IMR-90 (cell line): ENCODE measurements around the gene CAMTA1. TPM values are rescaled to one million over a fixed set of nuclear protein-coding genes. Genes with fewer than 3 reads are reported as not detected.
A peak's percentile ranks its signal among the peaks of the same experiment; 100 is the strongest.
"Not testable (repeated sequence)": the region's sequence is repeated elsewhere in the genome, so short reads cannot be mapped to it uniquely, and the experiment has no call there.

Experiments used
- ATAC-seq: fragments of 200-7000 bp; cut with Tn5 transposase; 2 replicates; pipeline ENCODE4 v1.9.1; 2020; ENCODE audit warnings: low read depth, mild to moderate bottlenecking, moderate library complexity
- BruUV-seq: library from RNA; stranded (reverse); fragments of 400-500 nt; replicated peaks from 2 replicates; lab custom pipeline; 2021; lab: Mats Ljungman, UMichigan
- CTCF ChIA-PET: fragments of 300-600 bp; formaldehyde crosslinking; extraction: SDS; loops from one replicate; lab custom pipeline; 2021; ENCODE audit warnings: antibody characterized with exemption; lab: Yijun Ruan, JAX
- POLR2A ChIA-PET: fragments of 300-600 bp; sonication (Branson Sonifier 250); formaldehyde crosslinking; loops from one replicate; lab custom pipeline; 2022; ENCODE audit warnings: antibody characterized with exemption; ENCODE audit not compliant: unreplicated experiment; lab: Charles Lee
- DNase-seq: peaks from one replicate; pipeline ENCODE4 v3.0.0; 2013
- H2AFZ ChIP-seq: replicated peaks from 2 replicates; pipeline ENCODE3; 2013; ENCODE audit warnings: low read length, mild to moderate bottlenecking; ENCODE audit not compliant: poor library complexity
- H2AK5ac ChIP-seq: 2 replicates; pipeline ENCODE4 v1.6.1; 2013; ENCODE audit warnings: low read depth, low read length, inconsistent platforms
- H2AK9ac ChIP-seq: replicated peaks from 2 replicates; pipeline ENCODE3; 2013; ENCODE audit warnings: mild to moderate bottlenecking, low read depth, low read length, moderate library complexity; ENCODE audit not compliant: poor library complexity
- H2BK120ac ChIP-seq: 2 replicates; pipeline ENCODE4 v1.6.1; 2013; ENCODE audit warnings: low read depth, low read length, inconsistent platforms
- H2BK15ac ChIP-seq: 3 replicates; pipeline ENCODE4 v1.6.1; 2013; ENCODE audit warnings: low read depth, low read length, inconsistent platforms
- H2BK20ac ChIP-seq: 2 replicates; pipeline ENCODE4 v1.6.1; 2013; ENCODE audit warnings: low read depth, mild to moderate bottlenecking, inconsistent platforms, low read length, moderate library complexity
- H2BK5ac ChIP-seq: 2 replicates; pipeline ENCODE4 v1.6.1; 2013; ENCODE audit warnings: mild to moderate bottlenecking, low read depth, low read length, inconsistent platforms; ENCODE audit not compliant: poor library complexity, severe bottlenecking
- H3K14ac ChIP-seq: replicated peaks from 2 replicates; pipeline ENCODE4 v1.6.1; 2013; ENCODE audit warnings: low read depth, low read length, inconsistent platforms
- H3K18ac ChIP-seq: 2 replicates; pipeline ENCODE4 v1.6.1; 2013; ENCODE audit warnings: low read depth, low read length, control low read depth
- H3K23ac ChIP-seq: 2 replicates; pipeline ENCODE4 v1.6.1; 2013; ENCODE audit warnings: low read depth, low read length, inconsistent platforms
- H3K27ac ChIP-seq: 2 replicates; pipeline ENCODE4 v1.5.1; 2013; ENCODE audit warnings: mild to moderate bottlenecking, control low read depth, low read length; ENCODE audit not compliant: insufficient read depth
- H3K27me3 ChIP-seq: 2 replicates; pipeline ENCODE4 v1.6.1; 2013; ENCODE audit warnings: low read length; ENCODE audit not compliant: control insufficient read depth, insufficient read depth
- H3K36me3 ChIP-seq: 2 replicates; pipeline ENCODE4 v1.6.1; 2013; ENCODE audit warnings: low read length, mixed read lengths; ENCODE audit not compliant: control insufficient read depth, insufficient read depth
- H3K4ac ChIP-seq: 2 replicates; pipeline ENCODE4 v1.6.1; 2013; ENCODE audit warnings: low read depth, low read length, inconsistent platforms
- H3K4me1 ChIP-seq: 2 replicates; pipeline ENCODE4 v1.6.1; 2013; ENCODE audit warnings: low read length, mixed read lengths; ENCODE audit not compliant: control insufficient read depth, insufficient read depth
- H3K4me2 ChIP-seq: 2 replicates; pipeline ENCODE4 v1.6.1; 2013; ENCODE audit warnings: low read depth, mild to moderate bottlenecking, control low read depth, low read length, moderate library complexity
- H3K4me3 ChIP-seq: 2 replicates; pipeline ENCODE4 v1.5.1; 2013; ENCODE audit warnings: low read depth, mild to moderate bottlenecking, control low read depth, low read length, moderate library complexity; ENCODE audit not compliant: insufficient read depth
- H3K56ac ChIP-seq: 2 replicates; pipeline ENCODE4 v1.6.1; 2013; ENCODE audit warnings: low read length, inconsistent platforms; ENCODE audit not compliant: insufficient read depth; ENCODE audit errors: extremely low read depth
- H3K79me1 ChIP-seq, 2 experiments: 2 replicates each; pipeline ENCODE4 v1.6.1; 2013; ENCODE audit warnings: low read length in 2 of 2, inconsistent platforms in 1 of 2, low read depth in 1 of 2
- H3K9ac ChIP-seq: 2 replicates; pipeline ENCODE4 v1.6.1; 2013; ENCODE audit warnings: low read depth, low read length, control low read depth
- H3K9me1 ChIP-seq: 2 replicates; pipeline ENCODE4 v1.6.1; 2013; ENCODE audit warnings: low read length, inconsistent platforms; ENCODE audit not compliant: insufficient read depth
- H3K9me3 ChIP-seq: 2 replicates; pipeline ENCODE4 v1.6.1; 2013; ENCODE audit warnings: low read length; ENCODE audit not compliant: control insufficient read depth, insufficient read depth
- H4K20me1 ChIP-seq: 2 replicates; pipeline ENCODE4 v1.6.1; 2013; ENCODE audit warnings: low read length, inconsistent platforms; ENCODE audit not compliant: insufficient read depth
- H4K5ac ChIP-seq: 2 replicates; pipeline ENCODE4 v1.6.1; 2013; ENCODE audit warnings: mild to moderate bottlenecking, low read depth, low read length, control low read depth
- H4K8ac ChIP-seq, 2 experiments: 2 replicates each; pipeline ENCODE4 v1.6.1; 2013; ENCODE audit warnings: low read depth in 2 of 2, low read length in 2 of 2, control low read depth in 1 of 2, inconsistent platforms in 1 of 2
- H4K91ac ChIP-seq: 2 replicates; pipeline ENCODE4 v1.6.1; 2013; ENCODE audit warnings: low read depth, low read length, inconsistent platforms; ENCODE audit not compliant: insufficient read depth
- BHLHE40 ChIP-seq: fragments of 150-350 bp; IDR thresholded peaks from 2 replicates; pipeline ENCODE4 v1.6.1; 2016; ENCODE audit warnings: mild to moderate bottlenecking, low read depth, low read length
- CHD1 ChIP-seq: IDR thresholded peaks from 2 replicates; pipeline ENCODE4 v1.6.1; 2012; ENCODE audit warnings: low read depth, low read length, improper control_type of control experiment
- MAFK ChIP-seq: IDR thresholded peaks from 2 replicates; pipeline ENCODE4 v1.6.1; 2012; ENCODE audit warnings: low read depth, low read length, improper control_type of control experiment
- RAD21 ChIP-seq: IDR thresholded peaks from 2 replicates; pipeline ENCODE4 v1.6.1; 2012; ENCODE audit warnings: low read length, improper control_type of control experiment
- RCOR1 ChIP-seq: IDR thresholded peaks from 2 replicates; pipeline ENCODE4 v1.6.1; 2012; ENCODE audit warnings: mild to moderate bottlenecking, low read length, improper control_type of control experiment; ENCODE audit not compliant: insufficient replicate concordance
- RFX5 ChIP-seq: IDR thresholded peaks from 2 replicates; pipeline ENCODE4 v1.8.0; 2012; ENCODE audit warnings: low read depth, mild to moderate bottlenecking, low read length, moderate library complexity
- WGBS, 2 experiments: methylation state at CpG; one replicate each; pipeline versions ENCODE4 v1.1.5 to v1.1.7; 2013; ENCODE audit warnings: missing lambda C conversion rate in 2 of 2; ENCODE audit not compliant: insufficient read length in 1 of 2; ENCODE audit errors: extremely low coverage in 2 of 2; 5-methylcytosine and 5-hydroxymethylcytosine counted together
- dilution Hi-C: fragments of 300-500 bp; cut with HindIII; formaldehyde crosslinking; loops from one replicate; pipeline ENCODE4 v1.14.3; 2018; ENCODE audit warnings: low sequenced_read_pairs; ENCODE audit not compliant: unreplicated experiment
- in situ Hi-C: fragments of 300-500 bp; cut with MboI; formaldehyde crosslinking; loops from 3 replicates; pipeline ENCODE4 v1.14.3; 2019; ENCODE audit warnings: low sequenced_read_pairs, inconsistent platforms, mixed read lengths
- intact Hi-C: fragments of 100-400 bp; cut with micrococcal nuclease; formaldehyde crosslinking; loops from 2 replicates; pipeline ENCODE4 v1.10.0; 2022
- polyA plus RNA-seq, 3 experiments: library from polyadenylated mRNA; depleted of rRNA; stranded (reverse); fragments of >200 nt; gene quantifications; 2 replicates each; pipeline ENCODE4 v1.2.3, GENCODE V29; 2012; ENCODE audit warnings: low replicate concordance in 1 of 3
- total RNA-seq: library from RNA; depleted of rRNA; stranded (reverse); fragments of >200 nt; gene quantifications from 2 replicates; pipeline ENCODE4 v1.2.3, GENCODE V29; 2012
- TF ChIP-seq, protein P1 (sequence below): conservative IDR thresholded peaks from 2 replicates; pipeline ENCODE4 v1.5.1; 2012; ENCODE audit warnings: mild to moderate bottlenecking, low read depth, low read length, improper control_type of control experiment

Gene CAMTA1
- total and polyA plus RNA-seq, 2 of the 4 experiments (the other 2 are of a cell fraction): 35.5 to 74.3 TPM

DNA sequence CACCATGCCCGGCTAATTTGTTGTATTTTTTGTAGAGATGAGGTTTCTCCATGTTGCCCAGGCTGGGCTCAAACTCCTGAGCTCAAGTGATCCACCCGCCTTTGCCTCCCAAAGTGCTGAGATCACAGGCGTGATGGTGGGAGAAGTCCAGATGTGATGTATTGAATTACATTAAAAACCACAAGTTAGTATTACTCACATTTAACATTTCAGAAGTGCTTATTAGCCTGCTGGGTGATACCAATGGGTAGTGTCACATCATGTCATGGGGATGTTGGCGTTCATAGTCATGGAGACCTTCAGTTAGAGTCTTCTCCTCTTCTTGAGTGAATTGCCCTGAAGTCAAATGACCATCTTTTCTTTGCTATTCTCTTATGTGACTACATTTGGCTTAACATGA, 922.3 kb downstream of the CAMTA1 start:
- H3K23ac ChIP-seq: no peak overlapping the region
- H2BK5ac ChIP-seq: no peak overlapping the region
- no peak overlapping the region for H2AFZ ChIP-seq
- no peak overlapping the region for H2BK20ac ChIP-seq
- no peak overlapping the region for H3K18ac ChIP-seq
- H4K20me1 ChIP-seq: no peaks in the 10 kb centered on the region
- no peak overlapping the region for H3K27ac ChIP-seq
- H3K27me3 ChIP-seq: peaks cover 51% of the 10 kb centered on the region
- peak; percentile 20 for DNase-seq
- ChIA-PET POLR2A (no interaction called here), CTCF (no interaction called here)
- no peak overlapping the region for H4K8ac ChIP-seq
- H3K36me3 ChIP-seq: no peaks in the 10 kb centered on the region
- ATAC-seq: no peak
- H3K4ac ChIP-seq: no peak overlapping the region
- H4K5ac ChIP-seq: no peak overlapping the region
- dilution Hi-C loops: no loop called here
- H4K91ac ChIP-seq: no peak overlapping the region
- H3K79me1 ChIP-seq: no peaks in the 10 kb centered on the region
- no peak overlapping the region for H2AK5ac ChIP-seq
- no peak overlapping the region for H2BK15ac ChIP-seq
- no peak overlapping the region for H3K9ac ChIP-seq
- H3K9me3 ChIP-seq: no peaks in the 10 kb centered on the region; the same call in 1 of the 2 replicates
- no CpG with 5 or more reads among the region's 4 CpGs for WGBS, 2 experiments
- no peak overlapping the region for H2AK9ac ChIP-seq
- intact Hi-C loops: no loop called here
- no peak overlapping the region for H3K56ac ChIP-seq
- no TSS peak for BruUV-seq
- in situ Hi-C loops: no loop called here
- H2BK120ac ChIP-seq: no peak overlapping the region
- H3K4me2 ChIP-seq: no peak overlapping the region
- peaks cover 3% of the 10 kb centered on the region; the same call in 1 of the 2 replicates for H3K4me1 ChIP-seq
- H3K4me3 ChIP-seq: no peak overlapping the region
- TF ChIP-seq BHLHE40: no peak
- no peak for TF ChIP-seq RFX5
- TF ChIP-seq, protein P1, sequence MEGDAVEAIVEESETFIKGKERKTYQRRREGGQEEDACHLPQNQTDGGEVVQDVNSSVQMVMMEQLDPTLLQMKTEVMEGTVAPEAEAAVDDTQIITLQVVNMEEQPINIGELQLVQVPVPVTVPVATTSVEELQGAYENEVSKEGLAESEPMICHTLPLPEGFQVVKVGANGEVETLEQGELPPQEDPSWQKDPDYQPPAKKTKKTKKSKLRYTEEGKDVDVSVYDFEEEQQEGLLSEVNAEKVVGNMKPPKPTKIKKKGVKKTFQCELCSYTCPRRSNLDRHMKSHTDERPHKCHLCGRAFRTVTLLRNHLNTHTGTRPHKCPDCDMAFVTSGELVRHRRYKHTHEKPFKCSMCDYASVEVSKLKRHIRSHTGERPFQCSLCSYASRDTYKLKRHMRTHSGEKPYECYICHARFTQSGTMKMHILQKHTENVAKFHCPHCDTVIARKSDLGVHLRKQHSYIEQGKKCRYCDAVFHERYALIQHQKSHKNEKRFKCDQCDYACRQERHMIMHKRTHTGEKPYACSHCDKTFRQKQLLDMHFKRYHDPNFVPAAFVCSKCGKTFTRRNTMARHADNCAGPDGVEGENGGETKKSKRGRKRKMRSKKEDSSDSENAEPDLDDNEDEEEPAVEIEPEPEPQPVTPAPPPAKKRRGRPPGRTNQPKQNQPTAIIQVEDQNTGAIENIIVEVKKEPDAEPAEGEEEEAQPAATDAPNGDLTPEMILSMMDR: no peak
- TF ChIP-seq RCOR1: no peak
- no peak for TF ChIP-seq MAFK
- no peak for TF ChIP-seq RAD21
- no peak for TF ChIP-seq CHD1
- H3K9me1 ChIP-seq: no peaks in the 10 kb centered on the region
- no peak overlapping the region for H3K14ac ChIP-seq

DNA sequence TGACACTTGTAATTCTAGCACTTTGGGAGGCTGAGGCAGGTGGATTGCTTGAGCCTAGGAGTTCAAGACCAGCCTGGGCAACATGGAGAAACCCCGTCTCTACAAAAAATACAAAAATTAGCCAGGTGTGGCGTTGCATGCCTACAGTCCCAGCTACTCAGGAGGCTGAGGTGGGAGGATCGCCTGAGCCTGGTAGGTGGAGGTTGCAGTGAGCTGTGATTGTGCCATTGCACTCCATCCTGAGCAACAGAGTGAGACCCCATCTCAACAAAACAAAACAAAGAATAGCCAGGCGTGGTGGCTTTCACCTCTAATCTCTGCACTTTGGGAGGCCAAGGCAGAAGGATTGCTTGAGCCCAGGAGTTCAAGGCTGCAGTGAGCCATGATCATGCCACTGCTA, 922.8 kb downstream of the CAMTA1 start:
- H2BK20ac ChIP-seq, H4K8ac ChIP-seq, DNase-seq, H3K9ac ChIP-seq, H3K56ac ChIP-seq, CTCF ChIA-PET, H3K4me1 ChIP-seq, H3K23ac ChIP-seq, H2BK15ac ChIP-seq, H2AK9ac ChIP-seq, H4K20me1 ChIP-seq, H3K9me1 ChIP-seq, H2AFZ ChIP-seq, H4K5ac ChIP-seq, H3K4ac ChIP-seq, H3K14ac ChIP-seq, ATAC-seq, H3K9me3 ChIP-seq, POLR2A ChIA-PET, H3K27ac ChIP-seq, H3K36me3 ChIP-seq, intact Hi-C loops, in situ Hi-C loops, H2BK5ac ChIP-seq, H3K4me2 ChIP-seq, H3K79me1 ChIP-seq, H4K91ac ChIP-seq, BruUV-seq, H2BK120ac ChIP-seq, H3K18ac ChIP-seq, H2AK5ac ChIP-seq, H3K4me3 ChIP-seq, dilution Hi-C loops: not testable (repeated sequence)
- 71% methylated on average over 1 of the region's 4 CpGs; no CpG with 5 or more reads in 1 of the 2 experiments for WGBS, 2 experiments
- peaks cover 50% of the 10 kb centered on the region for H3K27me3 ChIP-seq
